NCI-H187 treated with DMSO at 0.1 percent for 48 hours (cell line): ENCODE results near the gene ITGAL.
"Not testable (repeated sequence)": the region's sequence is repeated elsewhere in the genome, so short reads cannot be mapped to it uniquely, and the experiment has no call there.

Experiments used
- DNase-seq: peaks from one replicate; lab custom pipeline; 2025; lab: John Stamatoyannopoulos, UW

The ITGAL gene

GRCh38 chr16:30491744-30492308 is 19.3 kb downstream of the ITGAL start:
- no peak for DNase-seq

DNA sequence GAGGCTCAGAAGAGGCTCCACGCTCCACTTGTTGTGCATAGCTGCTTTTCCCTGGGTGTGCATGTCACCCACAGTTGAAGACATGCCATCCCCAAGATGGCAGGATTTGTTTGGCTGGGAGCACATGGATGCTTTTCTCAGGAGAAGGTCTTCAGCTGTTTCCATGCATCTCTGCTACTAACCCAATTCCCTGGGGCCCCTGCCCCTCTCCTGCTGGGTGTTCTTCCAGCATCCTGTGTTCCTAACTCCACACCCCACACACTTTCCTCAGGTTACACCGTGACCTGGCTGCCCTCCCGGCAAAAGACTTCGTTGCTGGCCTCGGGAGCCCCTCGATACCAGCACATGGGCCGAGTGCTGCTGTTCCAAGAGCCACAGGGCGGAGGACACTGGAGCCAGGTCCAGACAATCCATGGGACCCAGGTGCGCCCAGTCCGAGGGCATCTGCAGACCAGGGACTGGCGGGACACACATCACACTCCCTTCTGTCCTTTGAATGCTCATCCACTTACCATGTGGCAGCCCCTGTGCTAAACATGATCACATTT is 21.5 kb downstream of the ITGAL start:
- no peak for DNase-seq

GRCh38 chr16:30494709-30495108 is 22.2 kb downstream of the ITGAL start:
- DNase-seq: no peak

DNA sequence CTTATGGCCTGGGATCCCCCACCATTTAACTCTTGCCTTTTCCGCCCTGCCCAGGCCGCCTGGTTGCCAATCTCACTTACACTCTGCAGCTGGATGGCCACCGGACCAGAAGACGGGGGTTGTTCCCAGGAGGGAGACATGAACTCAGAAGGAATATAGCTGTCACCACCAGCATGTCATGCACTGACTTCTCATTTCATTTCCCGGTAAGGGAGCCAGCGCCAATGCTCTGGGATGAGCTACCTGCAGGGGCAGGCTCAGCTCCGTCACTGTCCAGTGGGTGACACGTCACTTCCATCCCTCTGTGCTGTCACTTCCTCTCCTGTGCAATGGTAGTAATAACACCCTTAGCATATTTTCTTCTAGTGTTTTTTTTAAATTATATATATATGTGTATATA is 26.7 kb downstream of the ITGAL start:
- DNase-seq: no peak

DNA sequence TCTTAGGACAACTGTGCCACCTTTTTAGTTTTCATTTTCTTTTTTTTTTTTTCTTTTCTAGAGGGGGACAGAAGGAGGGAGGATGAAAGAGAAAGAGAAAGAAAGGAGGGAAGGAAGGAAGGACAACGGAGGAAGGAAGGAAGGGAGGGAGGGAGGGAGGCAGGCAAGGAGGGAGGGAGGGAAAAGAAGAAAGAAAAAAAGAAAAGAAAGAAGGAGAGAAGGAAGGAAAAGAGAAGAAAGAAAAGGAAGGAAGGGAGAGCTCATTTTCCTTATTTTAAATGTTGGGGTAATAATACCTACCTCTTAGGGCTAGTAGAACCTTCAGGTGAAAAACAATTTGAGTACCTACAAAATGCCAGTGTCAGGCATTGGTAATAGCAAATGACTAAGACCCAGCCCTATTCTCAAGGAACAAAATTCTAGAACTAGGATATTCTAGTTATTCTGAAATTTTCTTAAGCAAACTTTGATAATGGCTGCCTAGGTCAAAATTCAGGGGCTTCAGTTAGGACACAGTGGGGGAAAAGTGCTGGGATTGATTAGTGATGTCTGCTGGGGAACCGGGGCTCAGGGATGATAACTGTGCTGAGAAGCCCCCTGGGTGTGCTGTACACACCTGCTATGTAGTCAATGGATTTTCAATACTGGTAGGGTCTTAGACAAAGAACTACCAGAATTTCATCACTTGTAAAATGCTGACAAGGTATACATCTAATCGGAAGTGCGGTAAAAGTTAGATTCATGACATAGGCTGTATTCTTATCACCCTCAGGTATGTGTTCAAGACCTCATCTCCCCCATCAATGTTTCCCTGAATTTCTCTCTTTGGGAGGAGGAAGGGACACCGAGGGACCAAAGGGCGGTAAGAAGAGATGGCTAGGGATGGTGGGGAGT is 31.1 kb downstream of the ITGAL start:
- no peak for DNase-seq

DNA sequence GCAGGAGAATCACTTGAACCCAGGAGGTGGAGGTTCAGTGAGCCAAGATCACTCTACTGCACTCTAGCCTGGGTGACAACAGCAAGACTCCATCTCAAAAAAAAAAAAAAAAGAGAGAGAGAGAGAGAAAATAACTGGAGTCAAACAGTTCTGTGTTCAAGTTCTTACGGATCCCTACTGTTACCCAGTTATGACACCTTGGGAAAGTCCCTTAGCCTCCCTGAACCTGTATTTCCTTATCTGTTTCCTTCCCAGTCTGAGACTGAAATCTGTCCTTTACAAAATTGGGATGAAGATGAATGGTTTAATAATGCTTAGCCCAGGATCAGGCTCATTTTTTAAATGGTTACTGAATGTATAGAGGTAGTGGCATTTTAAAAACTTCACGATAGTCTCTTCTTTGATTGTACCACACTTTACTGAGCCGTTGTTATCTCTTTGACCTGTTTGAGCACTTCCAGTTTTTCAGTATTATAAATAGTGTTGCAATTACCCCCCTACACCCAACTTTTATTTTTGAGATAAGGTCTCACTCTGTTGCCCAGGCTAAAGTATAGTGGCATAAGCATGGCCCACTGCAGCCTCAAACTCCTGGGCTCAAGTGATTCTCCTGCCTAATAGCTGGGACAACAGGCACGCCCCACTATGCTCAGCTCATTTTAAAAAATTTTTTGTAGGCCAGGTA is 36.7 kb downstream of the ITGAL start:
- DNase-seq: no peak

DNA sequence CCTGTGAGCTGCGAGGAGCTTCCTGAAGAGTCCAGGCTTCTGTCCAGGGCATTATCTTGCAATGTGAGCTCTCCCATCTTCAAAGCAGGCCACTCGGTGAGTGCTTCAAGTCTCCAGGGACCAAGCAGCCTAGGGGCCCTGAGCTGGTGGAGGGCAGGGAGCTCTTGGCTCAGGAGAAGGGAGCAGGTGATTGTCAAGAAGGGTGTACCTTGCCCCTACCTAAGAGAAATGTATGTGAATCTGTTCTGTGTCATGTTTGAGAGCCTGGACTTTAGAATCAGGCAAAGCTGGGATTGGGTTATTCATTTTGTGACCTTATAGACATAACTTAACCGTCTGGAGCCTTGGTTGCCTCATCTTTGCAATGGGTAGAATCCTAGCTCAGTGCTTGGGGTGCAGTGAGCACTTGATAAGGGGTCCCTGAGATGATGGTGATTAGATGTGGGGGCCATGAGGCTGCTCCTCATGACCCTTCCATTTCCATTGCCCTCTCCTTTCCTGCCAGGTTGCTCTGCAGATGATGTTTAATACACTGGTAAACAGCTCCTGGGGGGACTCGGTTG is 37.9 kb downstream of the ITGAL start:
- DNase-seq: no peak

DNA sequence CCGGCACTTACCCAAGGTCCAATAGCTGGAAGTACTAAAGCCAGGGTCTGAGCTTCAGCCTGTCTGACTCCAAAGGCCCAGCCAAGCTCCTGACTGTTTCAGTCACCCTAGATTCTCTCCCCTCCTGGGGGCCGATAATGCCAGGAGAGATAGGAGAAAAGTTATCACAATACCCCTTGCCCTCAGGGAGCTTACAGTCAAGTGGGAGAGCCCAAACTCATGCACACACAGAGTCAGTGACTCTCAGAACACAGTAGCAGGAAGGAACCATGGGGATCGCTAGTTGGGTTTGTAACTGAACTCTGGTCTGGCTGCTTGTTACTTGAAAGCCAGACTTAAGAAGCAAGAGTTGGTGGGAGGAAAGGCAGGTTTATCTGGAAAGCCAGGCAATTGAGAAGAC is 39.0 kb downstream of the ITGAL start:
- DNase-seq: no peak

DNA sequence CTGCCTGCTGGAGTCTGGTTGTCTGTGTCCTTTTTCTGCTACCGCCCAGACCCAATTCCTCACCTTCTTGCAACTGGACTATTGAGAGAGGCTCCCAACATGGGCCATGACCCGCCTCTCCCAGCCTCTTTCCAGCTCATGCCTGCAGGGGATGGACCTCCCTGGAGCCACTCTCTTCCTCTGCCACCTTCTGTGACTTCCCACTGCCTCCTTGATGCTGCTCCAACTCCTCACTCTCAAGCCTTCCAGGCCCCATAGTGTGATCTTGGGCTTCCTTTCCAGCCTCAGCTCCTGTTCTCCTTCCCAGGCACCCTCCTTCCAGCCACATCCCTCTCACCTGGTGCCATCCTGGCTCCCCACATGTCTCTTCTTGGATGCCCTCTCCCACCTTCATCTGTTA is 42.7 kb downstream of the ITGAL start:
- no peak for DNase-seq

- DNase-seq: no peak
Observed at GRCh38 chr16:30518552-30518951, 46.0 kb downstream of the ITGAL start.

- DNase-seq: no peak
Observed at GRCh38 chr16:30519120-30520049, 46.8 kb downstream of the ITGAL start.

DNA sequence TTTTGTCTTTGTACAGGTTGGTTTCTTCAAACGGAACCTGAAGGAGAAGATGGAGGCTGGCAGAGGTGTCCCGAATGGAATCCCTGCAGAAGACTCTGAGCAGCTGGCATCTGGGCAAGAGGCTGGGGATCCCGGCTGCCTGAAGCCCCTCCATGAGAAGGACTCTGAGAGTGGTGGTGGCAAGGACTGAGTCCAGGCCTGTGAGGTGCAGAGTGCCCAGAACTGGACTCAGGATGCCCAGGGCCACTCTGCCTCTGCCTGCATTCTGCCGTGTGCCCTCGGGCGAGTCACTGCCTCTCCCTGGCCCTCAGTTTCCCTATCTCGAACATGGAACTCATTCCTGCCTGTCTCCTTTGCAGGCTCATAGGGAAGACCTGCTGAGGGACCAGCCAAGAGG is 48.9 kb downstream of the ITGAL start:
- no peak for DNase-seq

GRCh38 chr16:30521873-30522641 is 49.5 kb downstream of the ITGAL start:
- no peak for DNase-seq

DNA sequence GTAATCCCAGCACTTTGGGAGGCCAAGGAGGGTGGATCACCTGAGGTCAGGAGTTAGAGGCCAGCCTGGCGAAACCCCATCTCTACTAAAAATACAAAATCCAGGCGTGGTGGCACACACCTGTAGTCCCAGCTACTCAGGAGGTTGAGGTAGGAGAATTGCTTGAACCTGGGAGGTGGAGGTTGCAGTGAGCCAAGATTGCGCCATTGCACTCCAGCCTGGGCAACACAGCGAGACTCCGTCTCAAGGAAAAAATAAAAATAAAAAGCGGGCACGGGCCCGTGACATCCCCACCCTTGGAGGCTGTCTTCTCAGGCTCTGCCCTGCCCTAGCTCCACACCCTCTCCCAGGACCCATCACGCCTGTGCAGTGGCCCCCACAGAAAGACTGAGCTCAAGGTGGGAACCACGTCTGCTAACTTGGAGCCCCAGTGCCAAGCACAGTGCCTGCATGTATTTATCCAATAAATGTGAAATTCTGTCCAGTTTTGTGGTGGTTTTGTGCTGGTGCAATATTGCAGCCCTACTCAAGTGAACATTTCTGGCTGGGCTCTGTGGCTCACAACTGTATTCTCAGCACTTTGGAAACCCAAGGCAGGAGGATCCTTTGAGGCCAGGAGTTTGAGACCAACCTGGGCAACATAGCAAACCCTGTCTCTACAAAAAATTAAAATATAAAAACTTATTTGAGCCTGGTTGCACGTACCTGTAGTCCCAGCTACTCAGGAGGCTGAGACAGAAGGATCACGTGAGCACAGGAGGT is 50.3 kb downstream of the ITGAL start:
- not testable (repeated sequence) for DNase-seq

DNA sequence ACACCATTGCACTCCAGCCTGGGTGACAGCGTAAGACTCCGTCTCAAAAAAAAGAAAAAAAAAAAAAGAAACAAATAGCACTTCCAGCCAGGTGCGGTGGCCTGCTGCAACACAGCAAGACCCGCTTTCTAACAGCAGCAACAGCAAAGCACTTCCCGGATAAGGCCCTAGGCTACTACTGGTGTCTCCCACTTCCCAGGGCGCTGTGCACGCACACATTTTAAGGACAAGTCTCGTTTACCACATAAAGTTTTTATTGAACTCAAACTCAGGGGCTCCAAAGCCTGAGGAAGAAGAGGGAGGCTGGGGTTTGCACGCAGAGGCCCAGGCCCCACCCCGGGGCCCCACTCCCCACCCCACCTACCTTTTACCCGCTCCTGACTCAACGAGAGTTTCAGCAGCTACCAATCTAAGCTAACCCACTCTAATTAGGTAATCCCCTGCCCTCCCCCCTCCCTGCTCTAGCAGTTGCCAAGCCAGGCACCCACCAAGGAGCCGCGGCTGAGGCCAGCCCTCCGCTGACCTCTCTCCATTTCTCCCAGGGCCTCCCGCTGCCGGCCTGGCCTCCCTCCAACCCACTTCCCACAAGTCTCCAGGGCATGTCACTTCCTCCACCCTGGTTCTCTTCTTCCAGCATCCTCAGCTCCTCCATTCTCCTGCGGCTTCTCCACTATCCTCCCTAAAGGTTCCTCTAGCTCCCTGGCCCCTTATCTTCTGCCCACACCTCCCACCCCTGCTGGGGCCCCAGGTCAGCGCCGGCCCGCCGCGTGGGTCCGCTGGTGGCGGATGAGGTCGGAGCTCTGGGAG is 51.4 kb downstream of the ITGAL start:
- no peak for DNase-seq

DNA sequence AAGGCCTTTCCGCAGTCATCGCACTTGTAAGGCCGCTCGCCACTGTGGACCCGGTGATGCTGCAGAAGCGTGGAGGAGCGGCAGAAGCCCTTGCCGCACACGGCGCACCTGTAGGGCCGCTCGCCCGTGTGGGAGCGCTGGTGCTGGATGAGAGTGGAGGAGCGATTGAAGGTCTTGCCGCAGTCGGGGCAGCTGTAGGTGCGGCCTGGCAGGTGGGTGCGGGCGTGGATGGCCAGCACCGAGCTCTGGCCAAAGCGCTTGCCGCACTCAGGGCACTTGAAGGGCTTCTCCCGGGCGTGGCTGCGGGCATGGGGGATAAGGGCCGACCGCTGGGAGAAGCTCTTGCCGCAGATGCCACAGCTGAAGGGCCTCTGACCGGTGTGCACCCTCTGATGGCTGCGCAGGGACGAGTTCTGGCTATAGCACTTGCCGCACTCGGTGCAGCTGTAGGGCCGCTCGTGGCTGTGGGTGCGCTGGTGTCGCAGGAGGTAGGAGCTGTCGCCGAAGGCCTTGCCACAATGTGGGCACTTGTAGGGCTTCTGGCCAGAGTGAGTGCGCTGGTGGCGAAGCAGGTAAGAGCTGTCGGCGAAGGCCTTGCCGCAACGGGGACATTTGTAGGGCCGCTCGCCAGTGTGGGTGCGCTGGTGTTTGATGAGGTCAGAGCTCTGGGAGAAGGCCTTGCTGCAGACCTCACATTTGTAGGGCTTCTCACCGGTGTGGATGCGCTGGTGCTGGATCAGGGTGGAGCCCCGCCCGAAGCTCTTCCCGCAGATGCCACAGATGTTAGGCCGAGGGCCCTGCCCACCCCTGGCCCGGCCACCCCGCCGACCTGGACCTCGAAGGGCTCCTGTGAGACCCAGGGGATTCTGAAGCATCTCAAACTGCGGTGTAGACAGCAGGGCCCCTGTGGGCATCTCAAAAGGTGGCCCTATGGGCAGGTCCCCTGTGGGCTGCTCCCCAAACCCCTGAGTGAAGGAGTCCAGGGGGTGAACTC is 52.3 kb downstream of the ITGAL start:
- DNase-seq: no peak

GRCh38 chr16:30525844-30526136 is 53.2 kb downstream of the ITGAL start:
- no peak for DNase-seq
